Vagina (tissue), 2 donors: ENCODE measurements around the gene JAKMIP1.

ENCODE experiments used
- POLR2A ChIP-seq, 2 donors: fragments of 450-650 bp; IDR thresholded peaks; one replicate each; pipeline ENCODE4 v1.6.1; 2017; ENCODE audit warnings: antibody characterized with exemption in 2 of 2, mild to moderate bottlenecking in 2 of 2, moderate library complexity in 2 of 2
- POLR2AphosphoS5 ChIP-seq, 2 donors: sonication (generic); formaldehyde crosslinking; IDR thresholded peaks; one replicate each; pipeline ENCODE4 v1.9.0; 2017; ENCODE audit warnings: antibody characterized with exemption in 2 of 2, mild to moderate bottlenecking in 2 of 2, low read depth in 1 of 2; ENCODE audit not compliant: insufficient read depth in 1 of 2
- TF ChIP-seq, protein P1 (sequence below), 3 experiments: fragments of 450-650 bp in 2 of 3; fragments of 200-600 bp in 1 of 3; sonication (generic) in 1 of 3; IDR thresholded peaks; one replicate each; pipeline ENCODE4 v1.5.1; 2017 to 2019; ENCODE audit warnings: antibody characterized with exemption in 3 of 3, mild to moderate bottlenecking in 2 of 3, moderate library complexity in 2 of 3

DNA sequence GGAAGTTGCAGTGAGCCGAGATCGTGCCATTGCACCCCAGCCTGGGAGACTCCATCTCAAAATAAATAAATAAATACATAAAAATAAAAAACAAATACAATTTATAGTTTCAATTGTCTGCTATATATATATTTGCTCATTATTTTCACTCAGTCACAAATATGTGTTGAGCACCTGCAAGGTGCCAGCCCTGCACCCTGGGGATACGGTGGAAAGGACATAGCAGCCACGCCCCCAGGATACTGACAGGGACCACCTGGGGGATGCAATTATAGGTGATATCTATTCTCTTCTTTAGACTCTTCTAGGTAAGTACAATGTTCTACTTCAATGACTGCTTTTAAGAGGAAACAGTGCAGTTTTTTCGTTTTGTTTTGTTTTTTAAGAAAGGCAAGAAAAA, 85.0 kb downstream of the JAKMIP1 start:
- TF ChIP-seq, protein P1, sequence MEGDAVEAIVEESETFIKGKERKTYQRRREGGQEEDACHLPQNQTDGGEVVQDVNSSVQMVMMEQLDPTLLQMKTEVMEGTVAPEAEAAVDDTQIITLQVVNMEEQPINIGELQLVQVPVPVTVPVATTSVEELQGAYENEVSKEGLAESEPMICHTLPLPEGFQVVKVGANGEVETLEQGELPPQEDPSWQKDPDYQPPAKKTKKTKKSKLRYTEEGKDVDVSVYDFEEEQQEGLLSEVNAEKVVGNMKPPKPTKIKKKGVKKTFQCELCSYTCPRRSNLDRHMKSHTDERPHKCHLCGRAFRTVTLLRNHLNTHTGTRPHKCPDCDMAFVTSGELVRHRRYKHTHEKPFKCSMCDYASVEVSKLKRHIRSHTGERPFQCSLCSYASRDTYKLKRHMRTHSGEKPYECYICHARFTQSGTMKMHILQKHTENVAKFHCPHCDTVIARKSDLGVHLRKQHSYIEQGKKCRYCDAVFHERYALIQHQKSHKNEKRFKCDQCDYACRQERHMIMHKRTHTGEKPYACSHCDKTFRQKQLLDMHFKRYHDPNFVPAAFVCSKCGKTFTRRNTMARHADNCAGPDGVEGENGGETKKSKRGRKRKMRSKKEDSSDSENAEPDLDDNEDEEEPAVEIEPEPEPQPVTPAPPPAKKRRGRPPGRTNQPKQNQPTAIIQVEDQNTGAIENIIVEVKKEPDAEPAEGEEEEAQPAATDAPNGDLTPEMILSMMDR (IDR thresholded peaks at IDR 0.05): no peak
- TF ChIP-seq POLR2AphosphoS5 (IDR thresholded peaks at IDR 0.05; ENCODE audit: insufficient read depth in 1 of 2, low read depth in 1 of 2): no peak
- no peak for TF ChIP-seq POLR2A (IDR thresholded peaks at IDR 0.05)
